BE2C (cell line): ENCODE results near the gene MAN1A1.
"Not testable (repeated sequence)": the region's sequence is repeated elsewhere in the genome, so short reads cannot be mapped to it uniquely, and the experiment has no call there.

Source experiments
- DNase-seq: peaks from one replicate; pipeline ENCODE4 v3.0.0-alpha.2; 2020
- H3K27me3 ChIP-seq: fragments of 250-450 bp; sonication (Bioruptor Pico); 2 replicates; pipeline ENCODE4 v1.5.1; 2020; ENCODE audit warnings: mild to moderate bottlenecking
- H3K36me3 ChIP-seq: fragments of 250-450 bp; sonication (Bioruptor Pico); 2 replicates; pipeline ENCODE4 v1.5.1; 2020; ENCODE audit warnings: mild to moderate bottlenecking
- H3K4me1 ChIP-seq: fragments of 250-450 bp; sonication (Bioruptor Pico); 2 replicates; pipeline ENCODE4 v1.5.1; 2020
- H3K4me3 ChIP-seq: 2 replicates; pipeline ENCODE4 v1.5.1; 2011; ENCODE audit warnings: low read depth, low read length
- H3K9me3 ChIP-seq: fragments of 250-450 bp; sonication (Bioruptor Pico); 2 replicates; pipeline ENCODE4 v1.5.1; 2020
- CTCF ChIP-seq: IDR thresholded peaks from 2 replicates; pipeline ENCODE4 v1.5.1; 2012; ENCODE audit warnings: mild to moderate bottlenecking, low read depth, low read length

Gene MAN1A1

DNA sequence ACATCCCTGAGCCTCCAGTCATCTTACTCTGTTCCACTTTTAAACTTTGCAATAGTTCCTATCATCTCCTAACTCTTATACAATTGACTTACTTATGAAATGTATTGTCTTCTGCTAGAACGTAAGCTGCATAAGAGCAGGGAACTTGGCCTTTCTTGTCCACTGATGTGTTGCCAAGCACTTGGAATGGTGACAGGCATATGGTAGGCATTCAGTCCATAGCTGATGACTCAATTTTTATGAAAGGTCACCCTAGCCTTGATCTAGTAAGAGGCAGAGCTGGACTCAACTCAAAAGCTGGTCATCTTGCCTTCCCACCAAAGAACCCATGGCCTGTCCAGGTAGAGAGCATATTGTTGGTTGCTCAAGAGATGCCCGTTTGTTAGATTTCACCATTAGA lies 188.7 kb downstream of the MAN1A1 start:
- no peak for DNase-seq
- H3K9me3 ChIP-seq = no peaks in the 10 kb centered on the region
- H3K4me1 ChIP-seq = peaks cover 6% of the 10 kb centered on the region
- no peak for TF ChIP-seq CTCF
- H3K36me3 ChIP-seq = no peaks in the 10 kb centered on the region
- no peaks in the 10 kb centered on the region for H3K27me3 ChIP-seq
- H3K4me3 ChIP-seq = no peak overlapping the region

DNA sequence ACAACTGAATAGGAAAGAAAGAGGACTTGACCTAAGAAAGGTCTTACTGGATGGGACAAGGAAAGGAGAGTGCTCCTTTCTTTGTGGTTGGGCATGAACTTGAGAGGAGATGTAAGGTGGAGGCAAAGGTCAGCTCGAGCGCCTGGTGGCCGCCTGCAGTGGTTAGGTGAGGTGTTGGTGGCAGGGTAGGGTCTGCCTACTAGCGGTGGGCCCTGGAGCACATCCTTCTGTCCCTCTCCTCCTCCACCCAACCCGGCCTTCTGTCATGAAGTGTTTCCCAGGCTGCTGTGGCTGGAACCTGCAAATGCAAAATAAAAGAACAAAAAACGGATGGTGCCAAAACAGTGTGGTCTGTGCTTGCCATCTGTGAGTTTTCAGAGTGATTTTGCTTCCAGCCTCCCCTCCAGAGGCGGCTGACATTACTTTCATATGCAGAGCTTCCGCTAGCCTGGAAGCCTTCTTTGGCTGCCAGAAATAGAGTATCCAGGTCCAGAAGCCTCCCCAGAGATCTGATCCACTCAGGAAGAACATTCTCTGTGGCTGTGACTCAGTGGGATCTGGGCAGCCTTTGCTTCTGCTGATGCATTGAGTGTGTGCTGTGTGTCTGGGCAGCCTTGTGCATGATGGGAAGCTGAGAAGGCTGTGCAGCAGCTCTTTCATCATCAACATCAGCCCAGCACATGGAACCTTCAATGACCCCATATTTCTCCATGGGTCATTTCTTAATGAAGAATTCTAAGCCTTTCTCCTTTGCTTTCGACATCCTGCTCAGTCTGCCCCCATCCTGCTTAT lies 191.3 kb downstream of the MAN1A1 start:
- no peaks in the 10 kb centered on the region for H3K9me3 ChIP-seq
- no peak for TF ChIP-seq CTCF
- H3K36me3 ChIP-seq = no peaks in the 10 kb centered on the region
- H3K4me3 ChIP-seq = no peak overlapping the region
- peaks cover 11% of the 10 kb centered on the region for H3K4me1 ChIP-seq
- DNase-seq = no peak
- H3K27me3 ChIP-seq = no peaks in the 10 kb centered on the region

GRCh38 chr6:119157506-119157815 lies 192.1 kb downstream of the MAN1A1 start:
- no peaks in the 10 kb centered on the region for H3K36me3 ChIP-seq
- no peak for TF ChIP-seq CTCF
- DNase-seq = no peak
- H3K9me3 ChIP-seq = no peaks in the 10 kb centered on the region
- no peak overlapping the region for H3K4me3 ChIP-seq
- no peaks in the 10 kb centered on the region for H3K27me3 ChIP-seq
- H3K4me1 ChIP-seq = peaks cover 13% of the 10 kb centered on the region

DNA sequence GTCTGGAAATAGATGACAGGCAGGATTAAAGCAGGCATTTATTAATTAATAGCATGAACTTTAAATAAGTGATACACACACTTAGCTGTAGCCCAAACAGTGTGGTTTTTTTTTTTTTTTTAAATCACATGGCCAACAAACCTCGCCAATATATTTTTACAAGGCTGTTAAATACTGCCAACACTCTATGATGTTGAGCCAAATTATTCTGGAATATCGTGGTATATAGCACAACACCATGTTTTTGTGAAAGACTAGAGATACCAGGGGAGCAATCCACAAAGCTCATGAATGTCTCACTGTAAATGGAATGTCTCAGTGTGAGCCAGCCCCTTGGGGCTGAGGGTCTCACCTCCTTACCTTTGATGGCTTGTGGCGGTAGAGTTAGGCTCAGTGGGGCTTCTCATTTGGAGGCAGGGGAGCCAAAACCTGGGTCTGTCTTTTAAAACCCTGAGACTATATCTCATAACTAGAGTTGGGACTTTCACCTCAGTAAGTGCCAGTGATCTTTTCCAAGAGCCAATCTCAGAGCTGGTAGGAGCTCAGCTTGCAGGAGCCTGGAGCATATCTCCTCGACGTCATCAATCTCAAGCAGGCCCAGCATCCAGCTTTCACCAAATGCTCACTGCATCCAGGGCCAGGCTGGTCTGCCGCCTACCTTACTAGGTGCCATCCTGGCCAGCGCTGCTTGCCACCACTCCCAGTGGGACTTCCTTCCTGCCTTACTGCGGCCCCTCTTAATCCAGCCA lies 192.6 kb downstream of the MAN1A1 start:
- no peaks in the 10 kb centered on the region for H3K27me3 ChIP-seq

DNA sequence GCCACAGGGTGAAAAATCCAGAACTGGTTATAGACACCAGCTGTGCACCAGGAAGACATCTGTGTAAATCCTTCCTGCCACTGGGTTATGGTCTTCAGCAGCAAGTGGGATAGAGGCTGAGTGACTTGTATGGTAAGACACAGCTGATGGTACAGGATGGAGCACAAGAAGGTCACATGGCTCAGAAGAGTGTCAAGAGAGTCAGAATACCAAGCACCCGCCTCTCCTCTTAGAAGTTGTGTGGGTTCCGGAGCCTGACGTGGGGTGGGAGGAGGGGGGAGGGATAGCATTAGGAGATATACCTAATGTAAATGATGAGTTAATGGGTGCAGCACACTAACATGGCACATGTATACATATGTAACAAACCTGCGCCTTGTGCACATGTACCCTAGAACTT lies 193.5 kb downstream of the MAN1A1 start:
- not testable (repeated sequence) for DNase-seq, H3K36me3 ChIP-seq, H3K27me3 ChIP-seq, H3K4me3 ChIP-seq, H3K9me3 ChIP-seq
- peaks cover 19% of the 10 kb centered on the region for H3K4me1 ChIP-seq

More for the DNA sequence above, 192.6 kb downstream of the MAN1A1 start:
- DNase-seq = no peak
- Histone ChIP-seq H3K4me1 (peaks cover 17% of the 10 kb centered on the region), H3K4me3 (no peak overlapping the region), H3K36me3 (no peaks in the 10 kb centered on the region), H3K9me3 (no peaks in the 10 kb centered on the region)
- TF ChIP-seq CTCF = no peak

DNA sequence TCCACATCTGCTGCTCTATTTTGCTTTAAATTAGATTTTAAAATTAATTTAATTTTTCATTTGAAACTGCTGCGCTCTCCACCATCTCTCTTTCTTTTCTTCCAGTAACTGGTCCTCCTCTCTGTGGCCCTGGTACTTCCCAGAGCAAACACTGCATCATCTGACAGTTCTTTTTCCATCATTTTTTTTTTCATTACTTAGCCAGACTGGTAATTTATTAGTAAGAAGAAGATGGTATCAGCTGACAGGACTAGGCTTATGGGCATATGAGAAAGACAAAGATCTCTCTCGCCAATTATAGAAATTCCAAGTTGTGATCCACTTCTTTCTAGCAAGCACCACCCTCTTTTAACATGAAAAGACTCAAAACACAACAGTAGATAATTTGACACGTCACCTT lies 197.4 kb downstream of the MAN1A1 start:
- Histone ChIP-seq H3K36me3 (no peaks in the 10 kb centered on the region), H3K4me1 (peaks cover 35% of the 10 kb centered on the region), H3K9me3 (no peaks in the 10 kb centered on the region), H3K4me3 (no peak overlapping the region), H3K27me3 (no peaks in the 10 kb centered on the region)
- DNase-seq = peak; percentile 36
- no peak for TF ChIP-seq CTCF
